ENCODE results near the gene ACAP3. TPM values are rescaled to one million over a fixed set of nuclear protein-coding genes. Genes with fewer than 3 reads are reported as not detected.

Gene ACAP3
- total RNA-seq, 1 donor from 2014 or later: 93.9 TPM

DNA sequence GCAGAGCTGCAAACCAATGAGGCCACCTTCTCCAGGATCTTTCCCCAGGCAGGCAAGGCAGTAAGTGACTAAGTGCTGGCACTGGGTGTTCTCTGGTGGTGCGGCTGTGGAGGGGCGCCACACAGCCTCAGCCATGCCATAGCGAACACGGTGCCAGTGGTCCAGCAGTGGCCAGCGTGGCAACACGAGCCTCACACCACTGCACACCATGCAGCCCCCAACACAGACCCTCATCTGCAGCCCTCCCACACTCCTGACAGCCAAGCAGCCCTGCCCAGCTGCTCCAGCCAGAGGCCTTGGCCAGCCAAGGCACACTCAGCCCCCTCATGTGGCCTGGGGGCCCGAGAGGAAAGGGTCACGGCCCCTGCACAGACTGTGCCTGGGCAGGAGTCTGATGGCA lies 13.7 kb upstream of the ACAP3 start:
- peaks cover 11% of the 10 kb centered on the region for H3K4me1 Mint-ChIP-seq (ENCODE audit: unreplicated experiment)

DNA sequence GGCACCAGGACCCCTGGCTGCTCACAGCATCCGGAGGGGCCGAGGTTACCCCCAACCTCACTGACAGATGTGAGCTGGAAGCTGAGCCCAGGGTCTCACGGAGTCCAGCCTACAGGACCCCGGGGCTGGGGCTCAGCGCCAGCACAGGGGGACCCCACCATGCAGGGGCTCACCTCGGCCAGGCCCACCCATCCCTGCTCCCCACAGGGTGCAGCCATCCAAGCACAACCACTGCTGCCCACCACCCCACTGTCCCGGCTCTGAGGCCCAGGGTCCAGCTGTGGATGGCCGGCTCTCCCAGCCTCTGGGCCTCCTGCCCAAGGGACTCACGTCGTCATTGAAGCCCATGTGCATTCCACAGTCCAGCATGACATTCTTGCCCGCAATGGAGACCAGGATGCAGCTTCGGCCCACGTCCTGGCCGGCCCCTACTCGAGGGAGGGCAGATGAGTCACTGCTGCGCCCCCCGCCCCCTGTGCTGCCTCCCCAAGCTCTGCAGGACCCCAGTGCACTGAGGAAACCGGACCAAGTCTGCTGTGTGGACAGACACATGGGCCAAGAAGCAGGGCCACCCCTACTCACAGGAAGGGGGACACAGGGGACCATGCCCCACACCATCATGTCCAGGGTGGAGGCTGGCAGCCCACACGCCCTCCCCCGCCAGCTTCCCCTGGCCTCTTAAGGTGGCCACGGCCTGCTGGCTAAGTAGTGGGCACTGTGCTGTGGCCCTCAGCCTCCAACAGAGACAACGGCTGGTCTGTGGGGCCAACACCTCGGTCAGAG lies 13.1 kb upstream of the ACAP3 start:
- peaks cover 11% of the 10 kb centered on the region for H3K4me1 Mint-ChIP-seq (ENCODE audit: unreplicated experiment)
- TF ChIP-seq, protein P1, sequence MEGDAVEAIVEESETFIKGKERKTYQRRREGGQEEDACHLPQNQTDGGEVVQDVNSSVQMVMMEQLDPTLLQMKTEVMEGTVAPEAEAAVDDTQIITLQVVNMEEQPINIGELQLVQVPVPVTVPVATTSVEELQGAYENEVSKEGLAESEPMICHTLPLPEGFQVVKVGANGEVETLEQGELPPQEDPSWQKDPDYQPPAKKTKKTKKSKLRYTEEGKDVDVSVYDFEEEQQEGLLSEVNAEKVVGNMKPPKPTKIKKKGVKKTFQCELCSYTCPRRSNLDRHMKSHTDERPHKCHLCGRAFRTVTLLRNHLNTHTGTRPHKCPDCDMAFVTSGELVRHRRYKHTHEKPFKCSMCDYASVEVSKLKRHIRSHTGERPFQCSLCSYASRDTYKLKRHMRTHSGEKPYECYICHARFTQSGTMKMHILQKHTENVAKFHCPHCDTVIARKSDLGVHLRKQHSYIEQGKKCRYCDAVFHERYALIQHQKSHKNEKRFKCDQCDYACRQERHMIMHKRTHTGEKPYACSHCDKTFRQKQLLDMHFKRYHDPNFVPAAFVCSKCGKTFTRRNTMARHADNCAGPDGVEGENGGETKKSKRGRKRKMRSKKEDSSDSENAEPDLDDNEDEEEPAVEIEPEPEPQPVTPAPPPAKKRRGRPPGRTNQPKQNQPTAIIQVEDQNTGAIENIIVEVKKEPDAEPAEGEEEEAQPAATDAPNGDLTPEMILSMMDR (conservative IDR thresholded peaks at IDR 0.05): no peak
- no peaks in the 10 kb centered on the region for H3K27me3 Mint-ChIP-seq
- H3K4me3 Mint-ChIP-seq: no peak overlapping the region
- H3K36me3 Mint-ChIP-seq: no peaks in the 10 kb centered on the region
- H3K9me3 Mint-ChIP-seq: no peaks in the 10 kb centered on the region
- no peak for DNase-seq (ENCODE audit: extremely low spot score, unreplicated experiment)
- H3K27ac Mint-ChIP-seq: no peak overlapping the region

More for the DNA sequence above, 13.7 kb upstream of the ACAP3 start:
- H3K4me3 Mint-ChIP-seq: no peak overlapping the region
- no peak for DNase-seq (ENCODE audit: extremely low spot score, unreplicated experiment)
- TF ChIP-seq, protein P1 (conservative IDR thresholded peaks at IDR 0.05): no peak
- no peaks in the 10 kb centered on the region for H3K36me3 Mint-ChIP-seq
- H3K27ac Mint-ChIP-seq: no peak overlapping the region
- H3K27me3 Mint-ChIP-seq: no peaks in the 10 kb centered on the region
- no peaks in the 10 kb centered on the region for H3K9me3 Mint-ChIP-seq

DNA sequence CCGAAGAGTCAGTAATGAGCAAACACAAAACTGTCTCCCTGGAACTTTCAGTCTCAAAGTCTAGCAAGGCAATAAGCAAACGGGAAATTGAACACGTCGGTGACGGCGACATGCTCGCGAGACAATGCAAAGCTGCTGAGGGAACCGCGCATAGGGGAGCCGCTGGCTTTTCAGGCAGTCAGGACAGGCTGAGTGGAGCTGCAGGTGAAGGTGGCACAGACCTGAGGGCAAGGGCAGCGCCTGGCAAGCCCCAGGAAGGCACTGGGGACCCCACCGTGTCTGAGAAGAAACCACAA lies 11.9 kb upstream of the ACAP3 start:
- TF ChIP-seq, protein P1 (conservative IDR thresholded peaks at IDR 0.05): no peak
- Mint-ChIP-seq H3K4me1 (ENCODE audit: unreplicated experiment) (peaks cover 11% of the 10 kb centered on the region), H3K9me3 (no peaks in the 10 kb centered on the region), H3K4me3 (no peak overlapping the region), H3K36me3 (no peaks in the 10 kb centered on the region), H3K27me3 (no peaks in the 10 kb centered on the region), H3K27ac (peak overlapping the region; percentile 65)
- no peak for DNase-seq (ENCODE audit: extremely low spot score, unreplicated experiment)

- no peaks in the 10 kb centered on the region for H3K9me3 Mint-ChIP-seq
- H3K27me3 Mint-ChIP-seq: no peaks in the 10 kb centered on the region
- H3K4me1 Mint-ChIP-seq (ENCODE audit: unreplicated experiment): peaks cover 11% of the 10 kb centered on the region
- TF ChIP-seq, protein P1 (conservative IDR thresholded peaks at IDR 0.05): no peak
- H3K27ac Mint-ChIP-seq: peak overlapping the region; percentile 65
- H3K4me3 Mint-ChIP-seq: no peak overlapping the region
- no peak for DNase-seq (ENCODE audit: extremely low spot score, unreplicated experiment)
- H3K36me3 Mint-ChIP-seq: no peaks in the 10 kb centered on the region
Measured at GRCh38 chr1:1318777-1319645, 11.3 kb upstream of the ACAP3 start.

- TF ChIP-seq, protein P1 (conservative IDR thresholded peaks at IDR 0.05): no peak
Measured at GRCh38 chr1:1318131-1318652, 10.5 kb upstream of the ACAP3 start.

More at GRCh38 chr1:1318131-1318652, 10.5 kb upstream of the ACAP3 start:
- Mint-ChIP-seq H3K36me3 (peaks cover 3% of the 10 kb centered on the region), H3K27ac (peak overlapping the region; percentile 83), H3K4me1 (ENCODE audit: unreplicated experiment) (peaks cover 5% of the 10 kb centered on the region), H3K9me3 (no peaks in the 10 kb centered on the region), H3K4me3 (peak overlapping the region; percentile 44), H3K27me3 (no peaks in the 10 kb centered on the region)
- no peak for DNase-seq (ENCODE audit: extremely low spot score, unreplicated experiment)
